SK-N-SH (cell line): ENCODE results near the gene WNK1. TPM values are rescaled to one million over a fixed set of nuclear protein-coding genes. Genes with fewer than 3 reads are reported as not detected.

Experiments
- CTCF ChIA-PET: fragments of 300-600, 350-600 bp; formaldehyde crosslinking; extraction: SDS; loops from one replicate; lab custom pipeline; 2021; lab: Yijun Ruan, JAX
- POLR2A ChIA-PET: fragments of 350-600 bp; sonication (Branson Sonifier 250); formaldehyde crosslinking; extraction: SDS; loops from one replicate; lab custom pipeline; 2020; ENCODE audit warnings: antibody characterized with exemption, inconsistent platforms; lab: Yijun Ruan, JAX
- DNase-seq: peaks from one replicate; pipeline ENCODE4 v3.0.0; 2012
- H2AFZ ChIP-seq: fragments of 200-600 bp; sonication (generic); 2 replicates; pipeline ENCODE4 v1.8.1; 2016; ENCODE audit warnings: antibody characterized with exemption, mild to moderate bottlenecking, low read depth
- H3F3A ChIP-seq: fragments of 200-600 bp; sonication (generic); replicated peaks from 2 replicates; pipeline ENCODE3; 2016; ENCODE audit warnings: antibody characterized with exemption, mild to moderate bottlenecking; ENCODE audit not compliant: insufficient read depth
- H3K27ac ChIP-seq, 2 experiments: fragments of 200-500 bp in 1 of 2; fragments of 200-600 bp in 1 of 2; sonication (Bioruptor generic) in 1 of 2; sonication (generic), shearing (Covaris generic) in 1 of 2; 2 replicates each; pipeline versions ENCODE4 v1.5.1 to v1.6.1; 2014 to 2016; ENCODE audit warnings: low read depth in 2 of 2, inconsistent platforms in 1 of 2, low read length in 1 of 2, mild to moderate bottlenecking in 1 of 2, mixed read lengths in 1 of 2
- H3K27me3 ChIP-seq: fragments of 200-600 bp; sonication (generic), shearing (Covaris generic); 2 replicates; pipeline ENCODE4 v1.6.1; 2016; ENCODE audit warnings: mixed run types; ENCODE audit not compliant: insufficient read depth
- H3K36me3 ChIP-seq, 2 experiments: fragments of 200-500 bp in 1 of 2; fragments of 200-600 bp in 1 of 2; sonication (Bioruptor generic) in 1 of 2; sonication (generic) in 1 of 2; replicated peaks in 1 of 2; 2 replicates each; pipeline versions ENCODE3 to v1.5.1; 2014 to 2016; ENCODE audit warnings: low read length in 1 of 2, mild to moderate bottlenecking in 1 of 2; ENCODE audit not compliant: insufficient read depth in 2 of 2, control insufficient read depth in 1 of 2
- H3K4me1 ChIP-seq, 2 experiments: fragments of 200-500 bp in 1 of 2; fragments of 200-600 bp in 1 of 2; sonication (Bioruptor generic) in 1 of 2; sonication (generic), shearing (Covaris generic) in 1 of 2; 2 replicates each; pipeline versions ENCODE4 v1.5.1 to v1.6.1; 2014 to 2016; ENCODE audit warnings: low read depth in 1 of 2, low read length in 1 of 2, mixed run types in 1 of 2; ENCODE audit not compliant: insufficient read depth in 2 of 2, control insufficient read depth in 1 of 2
- H3K4me2 ChIP-seq: fragments of 200-600 bp; sonication (generic), shearing (Covaris generic); 2 replicates; pipeline ENCODE4 v1.6.1; 2017; ENCODE audit warnings: mixed run types
- H3K4me3 ChIP-seq, 2 experiments: fragments of 200-500 bp in 1 of 2; fragments of 200-600 bp in 1 of 2; sonication (Bioruptor generic) in 1 of 2; sonication (generic), shearing (Covaris generic) in 1 of 2; 2 replicates each; pipeline versions ENCODE4 v1.5.1 to v1.8.1; 2014 to 2016; ENCODE audit warnings: low read depth in 2 of 2, inconsistent platforms in 1 of 2, low read length in 1 of 2, mild to moderate bottlenecking in 1 of 2, mixed read lengths in 1 of 2, moderate library complexity in 1 of 2
- H3K79me2 ChIP-seq: fragments of 200-600 bp; sonication (generic); 2 replicates; pipeline ENCODE4 v1.8.1; 2017; ENCODE audit warnings: mild to moderate bottlenecking; ENCODE audit not compliant: insufficient read depth
- H3K9ac ChIP-seq: fragments of 200-600 bp; sonication (generic); 2 replicates; pipeline ENCODE4 v1.6.1; 2017; ENCODE audit warnings: mixed run types
- H3K9me2 ChIP-seq: fragments of 200-600 bp; sonication (generic); 2 replicates; pipeline ENCODE4 v1.6.1; 2017; ENCODE audit warnings: mixed run types
- H3K9me3 ChIP-seq: fragments of 200-600 bp; sonication (generic); 2 replicates; pipeline ENCODE4 v1.6.1; 2017; ENCODE audit warnings: mixed run types, mild to moderate bottlenecking, moderate library complexity
- H4K20me1 ChIP-seq: fragments of 200-600 bp; sonication (generic); 2 replicates; pipeline ENCODE4 v1.6.1; 2017; ENCODE audit warnings: mild to moderate bottlenecking, mixed run types; ENCODE audit not compliant: insufficient read depth
- ELF1 ChIP-seq: IDR thresholded peaks from 2 replicates; pipeline ENCODE4 v1.4.0; 2012
- EP300 ChIP-seq, 2 experiments: IDR thresholded peaks; 2 replicates each; pipeline versions ENCODE4 v1.4.0 to v1.6.1; 2012; ENCODE audit warnings: borderline replicate concordance in 1 of 2, low read depth in 1 of 2, low read length in 1 of 2
- EZH2phosphoT487 ChIP-seq: fragments of 200-600 bp; sonication (generic); IDR thresholded peaks from 2 replicates; pipeline ENCODE4 v1.6.1; 2017; ENCODE audit warnings: low read depth, mixed run types, mild to moderate bottlenecking, antibody characterized with exemption, moderate library complexity, borderline replicate concordance
- FOSL2 ChIP-seq: IDR thresholded peaks from 2 replicates; pipeline ENCODE4 v1.4.0; 2012; ENCODE audit warnings: low read depth, mild to moderate bottlenecking, moderate library complexity, borderline replicate concordance
- FOXJ3 ChIP-seq: sonication (generic); formaldehyde crosslinking; IDR thresholded peaks from 2 replicates; pipeline ENCODE4 v1.5.1; 2020; ENCODE audit warnings: mild to moderate bottlenecking, missing genetic modification reagents
- GATA2 ChIP-seq: sonication (generic); formaldehyde crosslinking; IDR thresholded peaks from 2 replicates; pipeline ENCODE4 v1.5.0; 2020; ENCODE audit warnings: mild to moderate bottlenecking, missing genetic modification reagents
- MXI1 ChIP-seq: IDR thresholded peaks from 2 replicates; pipeline ENCODE4 v1.6.1; 2012; ENCODE audit warnings: mild to moderate bottlenecking, low read depth, low read length, improper control_type of control experiment
- NFIC ChIP-seq: IDR thresholded peaks from 2 replicates; pipeline ENCODE4 v1.4.0; 2012; ENCODE audit warnings: borderline replicate concordance
- NRF1 ChIP-seq: IDR thresholded peaks from 2 replicates; pipeline ENCODE4 v1.6.1; 2012; ENCODE audit warnings: low read depth, mild to moderate bottlenecking, low read length
- RFX5 ChIP-seq: IDR thresholded peaks from 2 replicates; pipeline ENCODE4 v1.6.1; 2012; ENCODE audit warnings: mild to moderate bottlenecking, improper control_type of control experiment, low read length
- RXRA ChIP-seq: IDR thresholded peaks from 2 replicates; pipeline ENCODE4 v1.4.0; 2012; ENCODE audit warnings: low read depth, mild to moderate bottlenecking, borderline replicate concordance
- SIN3A ChIP-seq: IDR thresholded peaks from 2 replicates; pipeline ENCODE4 v1.6.1; 2012; ENCODE audit warnings: low read depth, mild to moderate bottlenecking, low read length, moderate library complexity, borderline replicate concordance
- SMC3 ChIP-seq: IDR thresholded peaks from 2 replicates; pipeline ENCODE4 v1.6.1; 2012; ENCODE audit warnings: low read depth, low read length, improper control_type of control experiment
- TAF1 ChIP-seq: IDR thresholded peaks from 2 replicates; pipeline ENCODE4 v1.6.1; 2012; ENCODE audit warnings: low read depth, mild to moderate bottlenecking, low read length, moderate library complexity, borderline replicate concordance
- TEAD4 ChIP-seq: IDR thresholded peaks from 2 replicates; pipeline ENCODE4 v1.4.0; 2012; ENCODE audit warnings: mild to moderate bottlenecking, borderline replicate concordance; ENCODE audit not compliant: insufficient read depth
- YY1 ChIP-seq: IDR thresholded peaks from 2 replicates; pipeline ENCODE4 v1.4.0; 2012; ENCODE audit warnings: low read depth, mild to moderate bottlenecking
- WGBS: methylation state at CpG from one replicate; pipeline ENCODE4 v1.1.6; 2017; ENCODE audit warnings: low lambda C conversion rate; 5-methylcytosine and 5-hydroxymethylcytosine counted together
- polyA plus RNA-seq, 3 experiments: library from polyadenylated mRNA; depleted of rRNA; stranded (reverse); fragments of >200 nt; gene quantifications; 2 replicates each; pipeline ENCODE4 v1.2.3, GENCODE V29; 2012
- TF ChIP-seq, protein P1 (sequence below): fragments of 200-600 bp; sonication (generic); IDR thresholded peaks from 2 replicates; pipeline ENCODE4 v1.6.1; 2017; ENCODE audit warnings: antibody characterized with exemption, mild to moderate bottlenecking, moderate library complexity
- TF ChIP-seq, protein P2 (sequence below): IDR thresholded peaks from 2 replicates; pipeline ENCODE4; 2012
- TF ChIP-seq, protein P3 (sequence below): IDR thresholded peaks from 2 replicates; pipeline ENCODE4 v1.4.0; 2012; ENCODE audit warnings: low read depth, borderline replicate concordance
- TF ChIP-seq, protein P4 (sequence below): IDR thresholded peaks from 2 replicates; pipeline ENCODE4 v1.4.0; 2012; ENCODE audit warnings: low read depth, borderline replicate concordance

Gene WNK1
- polyA plus RNA-seq, 1 of the 3 experiments (the other 2 are of a cell fraction) = 30.5 TPM

DNA sequence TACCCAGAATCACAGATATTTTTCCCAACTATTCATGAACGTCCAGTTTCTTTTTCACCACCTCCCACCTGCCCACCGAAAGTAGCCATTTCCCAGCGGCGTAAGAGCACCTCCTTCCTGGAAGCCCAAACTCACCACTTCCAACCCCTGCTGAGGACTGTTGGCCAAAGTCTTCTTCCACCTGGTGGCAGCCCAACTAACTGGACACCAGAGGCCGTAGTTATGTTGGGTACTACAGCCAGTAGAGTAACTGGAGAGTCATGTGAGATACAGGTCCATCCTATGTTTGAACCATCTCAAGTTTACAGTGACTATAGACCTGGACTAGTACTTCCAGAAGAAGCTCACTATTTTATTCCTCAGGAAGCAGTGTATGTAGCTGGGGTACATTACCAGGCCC lies 115.5 kb downstream of the WNK1 start (continued):
- TF ChIP-seq, protein P1, sequence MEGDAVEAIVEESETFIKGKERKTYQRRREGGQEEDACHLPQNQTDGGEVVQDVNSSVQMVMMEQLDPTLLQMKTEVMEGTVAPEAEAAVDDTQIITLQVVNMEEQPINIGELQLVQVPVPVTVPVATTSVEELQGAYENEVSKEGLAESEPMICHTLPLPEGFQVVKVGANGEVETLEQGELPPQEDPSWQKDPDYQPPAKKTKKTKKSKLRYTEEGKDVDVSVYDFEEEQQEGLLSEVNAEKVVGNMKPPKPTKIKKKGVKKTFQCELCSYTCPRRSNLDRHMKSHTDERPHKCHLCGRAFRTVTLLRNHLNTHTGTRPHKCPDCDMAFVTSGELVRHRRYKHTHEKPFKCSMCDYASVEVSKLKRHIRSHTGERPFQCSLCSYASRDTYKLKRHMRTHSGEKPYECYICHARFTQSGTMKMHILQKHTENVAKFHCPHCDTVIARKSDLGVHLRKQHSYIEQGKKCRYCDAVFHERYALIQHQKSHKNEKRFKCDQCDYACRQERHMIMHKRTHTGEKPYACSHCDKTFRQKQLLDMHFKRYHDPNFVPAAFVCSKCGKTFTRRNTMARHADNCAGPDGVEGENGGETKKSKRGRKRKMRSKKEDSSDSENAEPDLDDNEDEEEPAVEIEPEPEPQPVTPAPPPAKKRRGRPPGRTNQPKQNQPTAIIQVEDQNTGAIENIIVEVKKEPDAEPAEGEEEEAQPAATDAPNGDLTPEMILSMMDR = no peak
- TF ChIP-seq, protein P2, sequence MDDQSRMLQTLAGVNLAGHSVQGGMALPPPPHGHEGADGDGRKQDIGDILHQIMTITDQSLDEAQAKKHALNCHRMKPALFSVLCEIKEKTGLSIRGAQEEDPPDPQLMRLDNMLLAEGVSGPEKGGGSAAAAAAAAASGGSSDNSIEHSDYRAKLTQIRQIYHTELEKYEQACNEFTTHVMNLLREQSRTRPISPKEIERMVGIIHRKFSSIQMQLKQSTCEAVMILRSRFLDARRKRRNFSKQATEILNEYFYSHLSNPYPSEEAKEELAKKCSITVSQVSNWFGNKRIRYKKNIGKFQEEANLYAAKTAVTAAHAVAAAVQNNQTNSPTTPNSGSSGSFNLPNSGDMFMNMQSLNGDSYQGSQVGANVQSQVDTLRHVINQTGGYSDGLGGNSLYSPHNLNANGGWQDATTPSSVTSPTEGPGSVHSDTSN = no peak
- TF ChIP-seq, protein P3, sequence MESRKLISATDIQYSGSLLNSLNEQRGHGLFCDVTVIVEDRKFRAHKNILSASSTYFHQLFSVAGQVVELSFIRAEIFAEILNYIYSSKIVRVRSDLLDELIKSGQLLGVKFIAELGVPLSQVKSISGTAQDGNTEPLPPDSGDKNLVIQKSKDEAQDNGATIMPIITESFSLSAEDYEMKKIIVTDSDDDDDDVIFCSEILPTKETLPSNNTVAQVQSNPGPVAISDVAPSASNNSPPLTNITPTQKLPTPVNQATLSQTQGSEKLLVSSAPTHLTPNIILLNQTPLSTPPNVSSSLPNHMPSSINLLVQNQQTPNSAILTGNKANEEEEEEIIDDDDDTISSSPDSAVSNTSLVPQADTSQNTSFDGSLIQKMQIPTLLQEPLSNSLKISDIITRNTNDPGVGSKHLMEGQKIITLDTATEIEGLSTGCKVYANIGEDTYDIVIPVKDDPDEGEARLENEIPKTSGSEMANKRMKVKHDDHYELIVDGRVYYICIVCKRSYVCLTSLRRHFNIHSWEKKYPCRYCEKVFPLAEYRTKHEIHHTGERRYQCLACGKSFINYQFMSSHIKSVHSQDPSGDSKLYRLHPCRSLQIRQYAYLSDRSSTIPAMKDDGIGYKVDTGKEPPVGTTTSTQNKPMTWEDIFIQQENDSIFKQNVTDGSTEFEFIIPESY = no peak
- TF ChIP-seq NRF1 (no peak), SMC3 (no peak)
- TF ChIP-seq, all 33 proteins: peak for 0

DNA sequence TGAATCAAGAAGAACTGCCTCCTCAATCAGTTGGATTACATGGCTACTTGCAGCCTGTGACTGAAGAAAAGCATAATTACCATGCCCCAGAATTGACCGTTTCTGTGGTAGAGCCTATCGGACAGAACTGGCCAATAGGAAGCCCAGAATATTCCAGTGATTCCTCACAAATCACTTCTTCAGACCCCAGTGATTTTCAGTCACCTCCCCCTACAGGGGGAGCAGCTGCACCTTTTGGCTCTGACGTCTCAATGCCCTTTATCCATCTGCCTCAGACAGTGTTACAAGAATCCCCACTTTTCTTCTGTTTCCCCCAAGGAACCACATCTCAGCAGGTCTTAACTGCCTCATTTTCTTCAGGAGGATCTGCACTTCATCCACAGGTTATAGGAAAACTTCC lies 116.3 kb downstream of the WNK1 start:
- Histone ChIP-seq H3K9me3 (no peaks in the 10 kb centered on the region), H3K79me2 (peaks cover 5% of the 10 kb centered on the region; the same call in 1 of the 2 replicates), H3K4me2 (no peak overlapping the region), H3F3A (no peaks in the 10 kb centered on the region), H4K20me1 (no peaks in the 10 kb centered on the region), H3K4me1 (no peaks in the 10 kb centered on the region), H3K36me3 (peaks cover 73 to 78% of the 10 kb centered on the region in 2 experiments), H3K27ac (no peak overlapping the region), H3K9ac (no peak overlapping the region), H2AFZ (no peak overlapping the region), H3K27me3 (no peaks in the 10 kb centered on the region), H3K4me3 (no peak overlapping the region), H3K9me2 (no peaks in the 10 kb centered on the region)
- DNase-seq = peak; percentile 9
- ChIA-PET CTCF (interaction anchor here (1.0 kb wide), 1 partner anchor 224 kb away, joined by 3 read pairs; no protein-coding TSS in a partner anchor), POLR2A (no interaction called here)
- 100% methylated on average over 3 of the region's 3 CpGs for WGBS
- TF ChIP-seq FOSL2 (no peak), GATA2 (no peak), RFX5 (no peak), SIN3A (no peak), YY1 (no peak), TEAD4 (no peak), RXRA (no peak), SMC3 (no peak), FOXJ3 (no peak), EZH2phosphoT487 (no peak), NFIC (no peak), TAF1 (no peak), ELF1 (no peak), EP300 (IDR thresholded peaks at IDR 0.05; ENCODE audit: borderline replicate concordance in 1 of 2, low read depth in 1 of 2, low read length in 1 of 2) (no peak), MXI1 (no peak)
- TF ChIP-seq, protein P4, sequence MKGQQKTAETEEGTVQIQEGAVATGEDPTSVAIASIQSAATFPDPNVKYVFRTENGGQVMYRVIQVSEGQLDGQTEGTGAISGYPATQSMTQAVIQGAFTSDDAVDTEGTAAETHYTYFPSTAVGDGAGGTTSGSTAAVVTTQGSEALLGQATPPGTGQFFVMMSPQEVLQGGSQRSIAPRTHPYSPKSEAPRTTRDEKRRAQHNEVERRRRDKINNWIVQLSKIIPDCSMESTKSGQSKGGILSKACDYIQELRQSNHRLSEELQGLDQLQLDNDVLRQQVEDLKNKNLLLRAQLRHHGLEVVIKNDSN = no peak
- TF ChIP-seq, protein P2 = no peak
